ENCODE data around the gene PTPN11.
"Not testable (repeated sequence)": the region's sequence is repeated elsewhere in the genome, so short reads cannot be mapped to it uniquely, and the experiment has no call there.

Gene PTPN11

DNA sequence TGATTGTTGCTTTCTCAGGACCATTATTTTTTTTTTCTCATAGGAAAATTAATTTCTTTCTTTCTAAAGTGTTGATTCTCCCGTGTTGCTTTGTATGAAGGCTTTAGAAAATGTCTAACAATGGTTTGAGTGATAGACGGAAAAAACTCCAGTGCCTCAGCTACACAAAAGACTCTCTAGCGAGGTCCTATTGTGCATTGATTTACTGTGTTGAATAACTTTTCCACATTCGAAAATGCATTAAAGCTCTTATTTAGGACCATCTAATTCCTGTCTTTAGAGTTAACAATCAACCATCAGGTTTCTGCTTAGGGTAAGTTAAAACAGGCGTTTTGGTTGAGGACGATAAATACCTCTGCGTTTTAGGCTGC is 99.6 kb downstream of the PTPN11 start:
- DNase-seq: no peak

GRCh38 chr12:112519841-112520340 is 101.1 kb downstream of the PTPN11 start:
- DNase-seq: not testable (repeated sequence)

- no peak for DNase-seq
Observed at GRCh38 chr12:112523856-112524255, 105.1 kb downstream of the PTPN11 start.

- no peak for DNase-seq
Observed at GRCh38 chr12:112524269-112524668, 105.5 kb downstream of the PTPN11 start.

DNA sequence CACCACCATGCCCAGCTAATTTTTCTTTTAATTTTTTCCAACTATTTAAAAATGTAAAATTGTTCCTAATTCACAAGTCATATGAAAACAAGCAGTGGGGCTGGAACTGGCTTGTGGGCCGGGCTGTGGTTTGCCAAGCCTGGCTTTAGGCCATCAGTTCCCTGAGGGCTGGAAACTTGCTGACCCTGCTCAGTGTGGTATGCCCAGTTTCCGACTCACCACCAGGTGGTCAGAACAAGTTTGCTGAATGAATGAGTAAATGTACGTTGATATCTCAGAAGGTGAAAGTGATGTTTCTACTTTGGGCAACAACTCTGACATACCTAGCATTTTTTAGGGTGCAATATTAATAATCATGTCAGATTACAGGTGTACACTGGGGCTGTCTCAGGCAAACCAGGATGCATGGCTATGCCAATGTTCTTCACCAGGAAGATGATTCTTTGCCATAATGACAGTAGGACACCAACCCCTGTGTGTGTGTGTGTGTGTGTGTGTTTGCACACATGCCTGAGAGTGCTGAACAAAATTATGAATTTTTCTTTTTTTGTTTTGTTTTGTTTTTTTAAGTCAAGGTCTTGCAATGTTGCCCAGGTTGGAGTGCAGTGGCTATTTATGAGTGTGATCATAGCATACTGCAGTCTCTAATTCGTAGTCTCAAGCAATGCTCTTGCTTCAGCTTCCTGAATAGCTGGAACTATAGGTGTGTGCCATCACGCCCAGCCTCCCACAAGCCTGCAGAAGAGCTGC is 106.1 kb downstream of the PTPN11 start:
- DNase-seq: no peak

GRCh38 chr12:112525426-112525809 is 106.7 kb downstream of the PTPN11 start:
- no peak for DNase-seq

DNA sequence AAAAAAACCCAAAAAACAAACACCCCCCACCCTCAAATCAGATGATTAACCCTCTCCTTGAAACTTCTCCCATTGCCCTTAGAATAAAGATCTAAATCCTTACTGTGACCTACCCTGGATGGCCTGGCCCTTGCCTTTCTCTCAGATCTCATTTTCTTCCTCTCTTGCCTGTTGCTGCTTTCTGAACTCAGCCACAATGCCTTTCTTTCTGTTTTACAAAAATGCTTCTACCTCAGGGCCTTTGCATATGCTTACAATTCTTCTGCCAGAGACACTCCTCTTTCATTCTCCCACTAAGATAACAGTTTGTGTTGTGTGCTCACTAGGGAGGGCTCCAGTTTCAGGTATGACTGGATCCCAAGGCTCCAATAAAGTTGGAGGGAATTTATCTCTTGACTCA is 108.3 kb downstream of the PTPN11 start:
- DNase-seq: no peak

DNA sequence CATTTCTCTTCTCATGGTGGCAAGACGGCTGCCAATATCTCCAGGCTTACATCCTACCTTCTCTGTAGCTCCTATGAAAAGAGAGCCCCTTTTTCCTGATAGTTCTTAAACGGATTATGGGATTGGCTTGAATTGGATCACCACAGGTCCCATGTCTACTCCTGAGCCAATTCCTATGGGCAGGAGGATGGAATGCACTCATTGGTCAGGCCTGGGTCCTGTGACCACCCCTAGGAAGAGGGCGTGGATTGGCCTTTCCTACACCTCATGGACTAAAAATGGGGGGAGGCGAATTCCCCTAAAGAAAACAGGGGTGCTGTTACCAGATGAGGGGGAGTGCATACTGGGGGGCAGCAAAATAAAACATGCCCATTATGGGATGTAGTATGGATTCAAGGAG is 108.8 kb downstream of the PTPN11 start:
- no peak for DNase-seq

- no peak for DNase-seq
Observed at GRCh38 chr12:112528521-112528920, 109.8 kb downstream of the PTPN11 start.

- no peak for DNase-seq
Observed at GRCh38 chr12:112530941-112531340, 112.2 kb downstream of the PTPN11 start.

GRCh38 chr12:112532106-112532505 is 113.4 kb downstream of the PTPN11 start:
- no peak for DNase-seq

GRCh38 chr12:112533528-112533927 is 114.8 kb downstream of the PTPN11 start:
- no peak for DNase-seq

- DNase-seq: no peak
Observed at GRCh38 chr12:112535017-112535416, 116.3 kb downstream of the PTPN11 start.

GRCh38 chr12:112535637-112536366 is 117.1 kb downstream of the PTPN11 start:
- DNase-seq: no peak

- no peak for DNase-seq
Observed at GRCh38 chr12:112536367-112536730, 117.6 kb downstream of the PTPN11 start.

- DNase-seq: no peak
Observed at GRCh38 chr12:112537710-112538396, 119.1 kb downstream of the PTPN11 start.

DNA sequence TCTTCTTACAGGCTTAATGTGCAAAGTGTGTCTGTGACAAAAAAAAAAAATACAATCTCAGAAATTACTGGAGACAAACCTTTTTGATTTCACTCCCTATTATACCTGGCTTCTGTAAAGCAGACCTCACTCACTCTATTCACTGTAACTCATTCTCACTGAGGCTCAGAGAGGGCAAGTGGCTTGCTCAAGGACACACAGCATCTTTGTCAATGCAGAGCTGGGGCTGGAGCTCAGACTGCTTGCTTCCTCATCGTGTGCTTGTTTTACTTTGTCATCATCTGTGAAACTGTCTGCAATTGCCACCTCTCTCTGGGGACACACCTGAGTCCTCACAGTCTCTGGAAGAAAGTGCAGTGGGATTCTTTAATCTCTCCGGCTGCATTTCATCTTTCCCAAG is 120.0 kb downstream of the PTPN11 start:
- no peak for DNase-seq

GRCh38 chr12:112539221-112539620 is 120.5 kb downstream of the PTPN11 start:
- DNase-seq: no peak

GRCh38 chr12:112540021-112540420 is 121.3 kb downstream of the PTPN11 start:
- no peak for DNase-seq

DNA sequence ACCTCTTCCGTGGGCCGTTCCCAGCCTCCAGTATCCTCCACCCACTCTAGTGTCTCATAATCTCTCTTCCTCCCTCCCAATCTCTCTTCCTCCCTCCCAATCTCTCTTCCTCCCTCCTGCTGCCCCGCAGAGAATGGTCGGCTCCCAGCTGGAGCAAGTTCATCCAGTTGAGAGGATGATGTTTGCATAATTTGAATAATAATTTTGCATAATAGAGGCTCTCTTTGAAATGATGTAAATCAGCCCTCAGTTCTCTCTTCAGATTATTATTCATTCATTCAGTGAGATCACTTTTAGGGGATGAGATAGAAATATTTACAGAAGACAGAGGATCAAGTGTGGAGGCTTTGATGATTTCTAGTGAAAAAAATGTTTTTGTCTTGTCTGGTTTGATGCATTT is 125.0 kb downstream of the PTPN11 start:
- no peak for DNase-seq

GRCh38 chr12:112546339-112546738 is 127.6 kb downstream of the PTPN11 start:
- no peak for DNase-seq

DNA sequence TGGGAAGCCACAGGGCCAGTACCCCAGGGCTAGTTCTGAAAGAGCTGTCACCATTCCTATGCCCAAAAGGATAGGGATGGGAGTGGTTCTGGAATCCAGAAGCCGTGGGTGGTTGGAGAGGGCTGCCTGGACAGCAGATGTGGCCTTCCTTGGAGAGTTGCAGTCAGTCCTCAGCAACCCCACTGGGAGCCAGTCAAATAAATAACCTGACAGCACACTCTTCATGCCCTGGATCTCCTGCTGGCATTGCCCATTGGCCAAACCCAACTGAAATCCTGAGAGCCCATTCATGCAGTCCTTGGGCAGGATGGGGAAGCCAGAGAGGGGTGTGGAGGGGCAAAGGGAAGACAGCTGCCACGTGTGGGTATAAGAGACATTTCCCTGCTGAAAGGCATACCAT is 128.2 kb downstream of the PTPN11 start:
- no peak for DNase-seq

GRCh38 chr12:112549031-112549430 is 130.3 kb downstream of the PTPN11 start:
- DNase-seq: no peak

DNA sequence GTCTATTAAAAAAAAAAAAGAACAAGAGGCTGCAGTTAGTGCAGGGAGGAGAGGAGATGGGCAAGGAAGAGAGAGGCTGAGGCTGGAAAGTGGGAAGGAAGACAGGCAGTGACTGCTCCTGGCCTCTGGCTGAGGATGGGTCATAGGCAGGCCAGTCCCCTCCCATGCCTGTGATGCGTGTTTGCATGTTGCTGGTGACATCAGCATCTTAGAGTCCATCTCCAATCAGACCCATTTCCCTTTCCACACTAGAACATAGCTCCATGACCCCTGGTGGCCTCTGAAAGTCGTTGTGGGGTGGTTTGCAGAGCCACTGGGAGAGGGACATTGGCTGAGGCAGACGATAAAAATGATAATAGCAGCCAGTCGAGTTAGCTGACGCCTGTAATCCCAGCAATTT is 132.9 kb downstream of the PTPN11 start:
- no peak for DNase-seq

All from T1000 (cell line).